Kidney epithelial cell (primary cell): ENCODE measurements around the gene USP31. TPM values are rescaled to one million over a fixed set of nuclear protein-coding genes. Genes with fewer than 3 reads are reported as not detected.

Source experiments
- DNase-seq: peaks from one replicate; pipeline ENCODE4 v3.0.0-alpha.2; 2010; ENCODE audit warnings: low read depth
- H3K27me3 ChIP-seq: 2 replicates; pipeline ENCODE4 v1.6.0; 2011; ENCODE audit warnings: low read length; ENCODE audit not compliant: control insufficient read depth, insufficient read depth
- H3K36me3 ChIP-seq: 2 replicates; pipeline ENCODE4 v1.5.1; 2011; ENCODE audit warnings: low read length; ENCODE audit not compliant: control insufficient read depth, insufficient read depth
- H3K4me3 ChIP-seq: 2 replicates; pipeline ENCODE4 v1.5.1; 2011; ENCODE audit warnings: low read depth, mild to moderate bottlenecking, control low read depth, low read length
- total RNA-seq: library from RNA; depleted of rRNA; stranded (reverse); fragments of >200 nt; gene quantifications from 2 replicates; pipeline ENCODE4 v1.2.3, GENCODE V29; 2015
- TF ChIP-seq, protein P1 (sequence below): IDR thresholded peaks from 2 replicates; pipeline ENCODE4 v1.5.1; 2011; ENCODE audit warnings: mild to moderate bottlenecking, moderate library complexity, low read length, control low read depth, inconsistent platforms; ENCODE audit not compliant: insufficient read depth, poor library complexity, severe bottlenecking

The USP31 gene
- total RNA-seq, 1 donor from 2014 or later, result 16.1 TPM

DNA sequence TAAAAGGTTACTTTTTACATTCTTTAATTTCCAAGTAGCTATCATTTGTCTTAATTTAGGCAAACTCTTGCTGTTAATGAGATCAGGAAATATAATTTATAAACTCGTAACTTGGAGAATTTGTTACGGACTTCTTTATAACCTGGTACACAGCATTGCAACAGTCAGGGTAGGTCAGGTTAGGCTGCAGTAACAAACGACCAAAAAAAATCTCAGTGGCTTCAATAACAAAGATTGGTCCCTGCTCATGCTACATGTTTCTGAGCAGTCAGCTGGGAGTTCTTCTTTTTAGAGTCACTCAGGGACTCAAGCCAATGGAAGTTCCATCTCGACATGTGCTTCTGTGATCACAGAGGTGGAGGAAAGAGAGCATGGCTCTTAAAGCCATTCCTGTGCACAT lies 110.1 kb downstream of the USP31 start:
- H3K27me3 ChIP-seq, result no peaks in the 10 kb centered on the region
- no peaks in the 10 kb centered on the region for H3K36me3 ChIP-seq
- H3K4me3 ChIP-seq, result no peak overlapping the region
- DNase-seq, result no peak
- TF ChIP-seq, protein P1, sequence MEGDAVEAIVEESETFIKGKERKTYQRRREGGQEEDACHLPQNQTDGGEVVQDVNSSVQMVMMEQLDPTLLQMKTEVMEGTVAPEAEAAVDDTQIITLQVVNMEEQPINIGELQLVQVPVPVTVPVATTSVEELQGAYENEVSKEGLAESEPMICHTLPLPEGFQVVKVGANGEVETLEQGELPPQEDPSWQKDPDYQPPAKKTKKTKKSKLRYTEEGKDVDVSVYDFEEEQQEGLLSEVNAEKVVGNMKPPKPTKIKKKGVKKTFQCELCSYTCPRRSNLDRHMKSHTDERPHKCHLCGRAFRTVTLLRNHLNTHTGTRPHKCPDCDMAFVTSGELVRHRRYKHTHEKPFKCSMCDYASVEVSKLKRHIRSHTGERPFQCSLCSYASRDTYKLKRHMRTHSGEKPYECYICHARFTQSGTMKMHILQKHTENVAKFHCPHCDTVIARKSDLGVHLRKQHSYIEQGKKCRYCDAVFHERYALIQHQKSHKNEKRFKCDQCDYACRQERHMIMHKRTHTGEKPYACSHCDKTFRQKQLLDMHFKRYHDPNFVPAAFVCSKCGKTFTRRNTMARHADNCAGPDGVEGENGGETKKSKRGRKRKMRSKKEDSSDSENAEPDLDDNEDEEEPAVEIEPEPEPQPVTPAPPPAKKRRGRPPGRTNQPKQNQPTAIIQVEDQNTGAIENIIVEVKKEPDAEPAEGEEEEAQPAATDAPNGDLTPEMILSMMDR, result no peak

DNA sequence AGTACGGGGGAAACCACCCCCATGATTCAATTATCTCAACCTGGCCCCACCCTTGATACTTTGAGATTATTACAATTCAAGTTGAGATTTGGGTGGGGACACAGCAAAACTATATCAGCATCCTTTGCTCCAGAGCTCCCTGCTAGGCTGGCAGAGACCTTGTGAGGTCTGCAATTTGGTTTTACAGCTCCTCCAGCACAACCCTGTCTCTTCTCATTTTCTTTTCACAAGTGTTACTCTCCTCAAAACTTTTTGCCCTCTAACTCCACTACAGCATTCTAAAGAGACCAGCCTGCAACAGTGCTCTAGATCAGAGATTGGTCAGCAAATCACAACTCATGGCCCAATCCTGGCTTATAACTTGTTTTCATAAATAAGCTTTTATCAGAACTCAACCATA lies 114.0 kb downstream of the USP31 start:
- H3K27me3 ChIP-seq, result no peaks in the 10 kb centered on the region
- TF ChIP-seq, protein P1, result no peak
- H3K36me3 ChIP-seq, result no peaks in the 10 kb centered on the region
- DNase-seq, result no peak
- no peak overlapping the region for H3K4me3 ChIP-seq

DNA sequence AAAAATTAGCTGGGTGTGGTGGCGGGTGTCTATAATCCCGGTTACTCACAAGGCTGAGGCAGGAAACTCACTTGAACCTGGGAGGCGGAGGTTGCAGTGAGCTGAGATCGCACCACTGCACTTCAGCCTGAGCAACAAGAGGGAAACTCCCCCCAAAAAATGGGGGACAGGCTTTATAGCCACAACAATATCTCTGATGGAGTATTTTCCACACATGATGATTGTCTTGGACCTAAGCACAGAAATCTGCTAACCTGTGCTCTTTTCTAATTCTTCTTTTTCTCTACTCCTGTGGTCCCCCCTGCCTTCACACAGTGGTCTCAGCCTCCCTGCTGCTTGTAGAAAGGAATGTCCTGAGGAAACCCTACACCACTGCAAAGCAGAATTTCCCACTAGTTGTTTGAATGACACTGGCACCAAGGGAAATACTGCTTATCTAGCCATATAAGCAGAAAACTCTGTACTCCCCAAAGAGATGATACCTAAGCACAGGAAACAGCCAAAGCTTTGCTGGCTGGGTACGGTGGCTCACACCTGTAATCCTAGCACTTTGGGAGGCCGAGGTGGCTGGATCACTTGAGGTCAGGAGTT lies 117.6 kb downstream of the USP31 start:
- no peak overlapping the region for H3K4me3 ChIP-seq
- DNase-seq, result no peak
- no peaks in the 10 kb centered on the region for H3K27me3 ChIP-seq
- TF ChIP-seq, protein P1, result no peak
- H3K36me3 ChIP-seq, result no peaks in the 10 kb centered on the region

DNA sequence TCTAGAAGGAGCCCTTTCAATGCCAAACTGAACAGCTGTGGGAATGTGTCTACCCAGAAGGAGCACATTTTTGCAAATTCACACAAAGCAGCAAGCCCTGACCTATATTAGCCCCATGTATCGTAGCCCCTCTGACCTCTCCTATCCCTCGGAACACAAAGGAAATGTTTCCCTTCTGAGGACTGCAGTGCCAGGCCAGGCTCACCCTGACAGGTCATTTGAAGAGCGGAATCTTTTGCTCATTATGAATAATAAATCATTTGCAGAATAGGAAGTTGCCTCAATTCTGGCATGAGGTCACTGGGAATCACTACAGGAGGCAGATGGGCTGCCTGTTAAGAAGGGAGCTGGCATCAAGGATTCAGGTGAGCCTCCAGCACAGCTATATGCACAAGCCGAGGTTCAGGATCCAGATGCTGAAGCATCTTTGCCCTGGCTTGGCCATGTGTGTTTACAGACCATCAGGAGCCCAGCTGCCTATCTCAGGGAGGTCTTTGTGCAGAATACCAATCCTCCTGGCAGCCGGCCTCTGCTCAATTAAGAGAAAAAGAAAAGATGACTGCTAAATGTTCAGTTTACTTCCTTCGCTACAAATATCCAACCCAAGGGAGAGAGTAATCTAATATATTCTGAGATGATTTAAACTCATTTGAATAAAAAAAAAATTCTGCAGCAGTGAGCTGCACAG lies 119.4 kb downstream of the USP31 start:
- no peak for DNase-seq
- no peaks in the 10 kb centered on the region for H3K27me3 ChIP-seq
- H3K4me3 ChIP-seq, result no peak overlapping the region
- TF ChIP-seq, protein P1, result no peak
- H3K36me3 ChIP-seq, result no peaks in the 10 kb centered on the region

DNA sequence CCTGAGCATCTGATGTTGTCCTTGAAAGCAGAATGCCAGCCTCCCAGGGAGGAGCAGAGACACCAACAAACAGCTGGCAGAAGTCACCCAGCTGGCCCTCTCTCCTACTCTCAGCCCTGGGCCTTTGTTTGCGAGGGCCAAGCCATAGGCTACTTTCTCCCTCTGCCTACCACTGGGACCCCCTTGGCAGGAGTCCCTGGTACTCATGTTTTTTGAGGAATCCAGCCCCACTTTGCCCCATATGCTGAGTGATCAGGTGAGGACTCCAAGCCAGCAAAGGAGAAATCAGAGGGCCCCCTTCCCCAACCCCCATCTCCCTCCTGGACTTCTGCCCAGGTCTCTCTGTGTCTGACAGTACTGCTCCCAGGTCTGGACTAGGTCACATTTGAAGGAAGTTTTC lies 121.9 kb downstream of the USP31 start:
- Histone ChIP-seq H3K36me3 (no peaks in the 10 kb centered on the region), H3K4me3 (no peak overlapping the region), H3K27me3 (no peaks in the 10 kb centered on the region)
- no peak for DNase-seq
- TF ChIP-seq, protein P1, result no peak

DNA sequence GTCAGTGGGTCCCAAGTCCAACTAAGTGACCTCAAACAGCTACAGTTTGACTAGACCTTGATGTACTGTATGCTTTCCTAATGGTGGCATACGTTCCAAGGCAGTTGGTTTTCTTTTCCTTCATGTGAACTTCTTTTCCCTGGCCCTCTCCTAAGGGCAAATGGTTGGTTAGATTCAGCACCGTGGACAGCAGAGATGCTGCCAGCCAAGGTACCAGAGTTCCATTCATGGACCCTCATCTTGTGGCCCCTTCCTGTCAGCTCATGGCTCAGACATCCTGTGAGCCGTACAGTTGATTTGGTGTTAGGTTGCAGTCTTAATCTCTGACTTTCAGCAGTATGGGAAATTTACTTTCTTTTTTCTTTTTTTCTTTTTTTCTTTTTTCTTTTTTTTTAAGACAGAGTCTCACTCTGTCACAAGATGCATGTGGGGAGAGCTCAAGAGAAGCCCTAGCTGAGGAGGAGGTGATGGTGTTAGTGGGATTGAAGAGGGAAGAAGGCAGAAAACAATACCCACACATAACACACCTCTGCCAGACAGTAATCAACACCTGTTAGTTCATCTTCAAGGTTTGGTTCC lies 122.4 kb downstream of the USP31 start:
- Histone ChIP-seq H3K27me3 (no peaks in the 10 kb centered on the region), H3K4me3 (no peak overlapping the region), H3K36me3 (no peaks in the 10 kb centered on the region)
- peak; percentile 5 for DNase-seq
- TF ChIP-seq, protein P1, result no peak
